Testis (tissue), 5 donors: ENCODE measurements around the gene RBM4. TPM values are rescaled to one million over a fixed set of nuclear protein-coding genes. Genes with fewer than 3 reads are reported as not detected.
A peak's percentile ranks its signal among the peaks of the same experiment; 100 is the strongest.
"Not testable (repeated sequence)": the region's sequence is repeated elsewhere in the genome, so short reads cannot be mapped to it uniquely, and the experiment has no call there.

Experiments used
- DNase-seq: peaks from one replicate; pipeline ENCODE4 v3.0.0-alpha.2; 2019
- H3K27ac ChIP-seq, 2 donors: fragments of 200-600 bp; sonication (generic); one replicate each; pipeline ENCODE4 v1.5.1; 2019
- H3K27me3 ChIP-seq: fragments of 200-600 bp; sonication (generic); one replicate; pipeline ENCODE4 v1.5.1; 2019
- H3K36me3 ChIP-seq: fragments of 200-600 bp; sonication (generic); one replicate; pipeline ENCODE4 v1.5.1; 2017; ENCODE audit warnings: low read depth; ENCODE audit errors: missing control alignments
- H3K4me1 ChIP-seq: fragments of 200-600 bp; sonication (generic); one replicate; pipeline ENCODE4 v1.5.1; 2019
- H3K4me3 ChIP-seq, 2 donors: fragments of 200-600 bp; sonication (generic); one replicate each; pipeline ENCODE4 v1.5.1; 2017 to 2019
- H3K9me3 ChIP-seq: fragments of 200-600 bp; sonication (generic); one replicate; pipeline ENCODE4 v1.5.1; 2017
- CTCF ChIP-seq, 3 experiments: fragments of 450-650 bp in 2 of 3; fragments of 200-600 bp in 1 of 3; sonication (generic) in 1 of 3; IDR thresholded peaks; one replicate each; pipeline ENCODE4 v1.5.1; 2016 to 2019; ENCODE audit warnings: antibody characterized with exemption in 3 of 3, mild to moderate bottlenecking in 2 of 3, moderate library complexity in 1 of 3
- POLR2A ChIP-seq: fragments of 450-650 bp; IDR thresholded peaks from one replicate; pipeline ENCODE4 v1.6.1; 2017; ENCODE audit warnings: antibody characterized with exemption, mild to moderate bottlenecking, moderate library complexity
- WGBS, 2 donors: methylation state at CpG; one replicate each; pipeline ENCODE4 v1.1.5; 2018; 5-methylcytosine and 5-hydroxymethylcytosine counted together
- intact Hi-C: fragments of 100-400 bp; cut with DNase I; formaldehyde crosslinking; loops from one replicate; pipeline ENCODE4 v1.15.1; 2023; ENCODE audit warnings: low total_unique reads
- long read RNA-seq, 2 donors: transcript quantifications; one replicate each; lab custom pipeline, GENCODE V29; 2026
- polyA plus RNA-seq: library from polyadenylated mRNA; stranded (reverse); fragments of 350-450 nt; fragmentation: Illumina TruSeq; extraction: RNeasy Lipid Tissue Mini Kit (QIAGEN cat#74804); gene quantifications from one replicate; pipeline ENCODE4 v1.2.3, GENCODE V29; 2014; ENCODE audit warnings: low read depth, low replicate concordance; ENCODE audit not compliant: insufficient read depth
- total RNA-seq, 2 donors: library from RNA; depleted of rRNA; stranded (reverse); fragments of >200 nt; gene quantifications; one replicate each; pipeline ENCODE4 v1.2.3, GENCODE V29; 2016

The RBM4 gene
- 100 to 1,000 TPM in 1 of 2 donors, 10 to 100 TPM in 1; 95.2 to 123 TPM for total RNA-seq
- 137 TPM for polyA plus RNA-seq
- long read RNA-seq, donor 1, transcript RBM4-203 (3 exons, 921 nt), result minor isoform, 26 of 90 reads
- long read RNA-seq, donor 1, transcript RBM4-204 (4 exons, 1,763 nt), result minor isoform, 5 of 90 reads
- long read RNA-seq, donor 1, transcript RBM4-201 (4 exons, 1,694 nt), result major isoform, 37 of 90 reads
- long read RNA-seq, donor 1, transcript RBM4-211 (3 exons, 1,011 nt), result minor isoform, 5 of 90 reads
- long read RNA-seq, donor 1, partial matches to known transcripts, result 9 of 90 reads
- long read RNA-seq, donor 1, other reads (novel, unspliced or antisense), result 0 of 90 reads
- long read RNA-seq, donor 2, transcript RBM4-206 (2 exons, 1,548 nt), result minor isoform, 5 of 74 reads
- long read RNA-seq, donor 2, transcript RBM4-205 (3 exons, 2,321 nt), result minor isoform, 7 of 74 reads
- long read RNA-seq, donor 2, transcript RBM4-203 (3 exons, 921 nt), result minor isoform, 17 of 74 reads
- long read RNA-seq, donor 2, transcript RBM4-201 (4 exons, 1,694 nt), result major isoform, 30 of 74 reads
- long read RNA-seq, donor 2, partial matches to known transcripts, result 11 of 74 reads
- long read RNA-seq, donor 2, other reads (novel, unspliced or antisense), result 0 of 74 reads

GRCh38 chr11:66638177-66639065, at the start of gene RBM4:
TSS of gene RBM4 (plus strand) at chr11:66638703. CDS start at chr11:66639712, 1,009 bp downstream.
- intact Hi-C loops, result loop anchor here (5.0 kb wide), 1 partner anchor 39 kb away; the partner anchor contains the start of gene RBM4B
- peak within 1 kb of the TSS; percentile 82 to 95 for H3K4me3 ChIP-seq
- H3K4me1 ChIP-seq, result peaks cover 44% of the 10 kb centered on the region
- H3K27ac ChIP-seq, result peak within 1 kb of the TSS; percentile 96 to 97
- H3K9me3 ChIP-seq, result no peaks in the 10 kb centered on the region
- TF ChIP-seq POLR2A (peak; percentile 45), CTCF (IDR thresholded peaks at IDR 0.05) (no peak)
- WGBS, 2 donors, result 1% methylated on average over 51 to 63 of the region's 63 CpGs
- H3K36me3 ChIP-seq, result no peaks in the 10 kb centered on the region
- DNase-seq, result peak; percentile 100
- H3K27me3 ChIP-seq, result no peaks in the 10 kb centered on the region

DNA sequence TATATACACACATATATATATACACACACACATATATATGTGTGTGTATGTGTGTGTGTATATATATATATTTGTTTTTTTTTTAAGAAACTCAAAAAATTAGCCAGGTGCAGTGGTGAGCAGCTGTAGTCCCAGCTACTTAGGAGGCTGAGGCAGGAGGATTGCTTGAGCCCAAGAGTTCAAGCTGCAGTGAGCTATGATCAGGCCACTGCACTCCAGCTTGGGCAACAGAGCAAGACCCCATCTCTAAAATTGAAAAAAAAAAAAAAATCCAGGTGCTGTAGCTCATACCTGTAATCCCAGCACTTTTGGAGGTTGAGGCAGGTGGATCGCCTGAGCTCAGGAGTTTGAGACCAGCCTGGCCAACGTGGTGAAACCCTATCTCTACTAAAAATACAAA, 49.2 kb upstream of the RBM4 start:
- H3K27me3 ChIP-seq, intact Hi-C loops, H3K36me3 ChIP-seq, H3K4me1 ChIP-seq, DNase-seq, H3K27ac ChIP-seq, H3K4me3 ChIP-seq, H3K9me3 ChIP-seq: not testable (repeated sequence)
- WGBS, 2 donors, result 76 to 92% methylated on average over 2 of the region's 2 CpGs

DNA sequence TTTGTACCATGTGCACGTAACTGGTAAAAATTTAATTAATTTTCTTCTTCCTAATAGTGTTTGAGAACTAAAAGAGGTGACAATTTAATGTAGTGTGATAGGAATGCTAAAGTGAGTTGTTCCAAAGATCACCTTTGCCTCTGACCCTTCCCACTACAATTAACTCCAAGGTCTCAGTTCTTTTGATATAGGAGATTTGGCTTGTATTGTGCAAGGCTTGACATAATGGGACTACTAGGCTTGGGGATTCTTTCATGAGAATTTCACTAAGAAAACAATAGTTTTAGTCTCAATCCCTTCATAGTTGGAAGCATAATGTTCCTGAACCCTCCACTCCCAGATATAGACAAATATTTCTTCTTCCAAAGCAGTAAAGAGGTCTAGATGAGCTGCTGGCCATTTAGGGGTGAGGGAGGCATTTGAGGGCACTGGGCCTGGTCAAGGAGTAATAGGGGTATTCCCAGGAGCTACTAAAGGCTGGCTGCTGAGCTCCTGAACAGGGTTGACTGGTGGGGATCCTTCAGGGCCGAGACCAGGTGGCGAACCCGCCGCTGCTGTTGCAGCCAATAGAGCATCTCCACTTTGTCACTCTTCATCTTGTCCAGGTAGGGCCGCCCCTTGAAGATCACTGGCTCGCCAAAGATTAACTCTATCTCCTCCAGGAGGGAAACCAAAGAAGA, 48.4 kb upstream of the RBM4 start:
- H3K4me3 ChIP-seq, result no peak overlapping the region
- TF ChIP-seq CTCF (IDR thresholded peaks at IDR 0.05) (no peak), POLR2A (no peak)
- H3K9me3 ChIP-seq, result no peaks in the 10 kb centered on the region
- H3K36me3 ChIP-seq, result no peaks in the 10 kb centered on the region
- H3K27me3 ChIP-seq, result no peaks in the 10 kb centered on the region
- no peak overlapping the region for H3K27ac ChIP-seq
- WGBS, 2 donors, result 94 to 98% methylated on average over 6 to 7 of the region's 7 CpGs
- DNase-seq, result no peak
- intact Hi-C loops, result no loop called here
- peaks cover 16% of the 10 kb centered on the region for H3K4me1 ChIP-seq

DNA sequence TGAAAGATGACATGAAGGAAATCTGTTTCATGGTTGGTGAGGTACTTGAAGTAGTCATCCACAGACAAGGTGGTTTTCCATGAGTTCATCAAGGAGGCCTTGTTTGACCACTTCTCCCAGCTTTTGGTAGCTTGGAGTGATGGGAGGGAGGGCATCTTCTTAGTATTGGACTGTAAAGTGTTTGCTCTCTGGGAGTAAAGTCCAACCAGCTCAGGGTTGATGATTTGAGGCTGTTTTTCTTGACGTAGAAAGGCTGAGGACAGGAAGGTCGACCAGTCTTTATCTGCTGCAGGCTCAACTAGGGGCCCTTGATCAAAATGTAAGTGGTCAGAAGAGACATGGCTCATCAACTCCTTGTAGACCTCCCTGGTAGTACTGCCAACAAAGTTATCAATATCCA, 47.3 kb upstream of the RBM4 start:
- no peak for DNase-seq
- 76 to 92% methylated on average over 2 of the region's 2 CpGs for WGBS, 2 donors
- H3K27me3 ChIP-seq, result no peaks in the 10 kb centered on the region
- no peak overlapping the region for H3K27ac ChIP-seq
- H3K9me3 ChIP-seq, result no peaks in the 10 kb centered on the region
- no peak overlapping the region for H3K4me3 ChIP-seq
- peaks cover 24% of the 10 kb centered on the region for H3K4me1 ChIP-seq
- no peaks in the 10 kb centered on the region for H3K36me3 ChIP-seq
- TF ChIP-seq POLR2A (no peak), CTCF (IDR thresholded peaks at IDR 0.05) (no peak)
- intact Hi-C loops, result no loop called here
